Measurements from ENCODE around the gene PRKAR2B. TPM values are rescaled to one million over a fixed set of nuclear protein-coding genes. Genes with fewer than 3 reads are reported as not detected.

Gene PRKAR2B
- total and polyA plus RNA-seq, 12 donors = 30.4 to 212 (median 82.9) TPM

GRCh38 chr7:107100824-107101223 lies 56.3 kb downstream of the PRKAR2B start:
- Histone ChIP-seq H3K4me3 (no peak overlapping the region), H3K9me3 (replicated peaks in 1 of 3) (no peaks in the 10 kb centered on the region), H3K36me3 (replicated peaks in 1 of 2) (no peaks in the 10 kb centered on the region), H3K27me3 (no peaks in the 10 kb centered on the region), H3K27ac (no peak overlapping the region), H3K4me1 (replicated peaks in 1 of 2) (peaks cover 0 to 12% of the 10 kb centered on the region in 2 donors)
- DNase-seq = no peak
- intact Hi-C loops (cut with DNase I) = no loop called here
- 30 to 54% (median 50%) methylated on average over 1 of the region's 1 CpG for WGBS, 4 donors
- TF ChIP-seq, protein P1, sequence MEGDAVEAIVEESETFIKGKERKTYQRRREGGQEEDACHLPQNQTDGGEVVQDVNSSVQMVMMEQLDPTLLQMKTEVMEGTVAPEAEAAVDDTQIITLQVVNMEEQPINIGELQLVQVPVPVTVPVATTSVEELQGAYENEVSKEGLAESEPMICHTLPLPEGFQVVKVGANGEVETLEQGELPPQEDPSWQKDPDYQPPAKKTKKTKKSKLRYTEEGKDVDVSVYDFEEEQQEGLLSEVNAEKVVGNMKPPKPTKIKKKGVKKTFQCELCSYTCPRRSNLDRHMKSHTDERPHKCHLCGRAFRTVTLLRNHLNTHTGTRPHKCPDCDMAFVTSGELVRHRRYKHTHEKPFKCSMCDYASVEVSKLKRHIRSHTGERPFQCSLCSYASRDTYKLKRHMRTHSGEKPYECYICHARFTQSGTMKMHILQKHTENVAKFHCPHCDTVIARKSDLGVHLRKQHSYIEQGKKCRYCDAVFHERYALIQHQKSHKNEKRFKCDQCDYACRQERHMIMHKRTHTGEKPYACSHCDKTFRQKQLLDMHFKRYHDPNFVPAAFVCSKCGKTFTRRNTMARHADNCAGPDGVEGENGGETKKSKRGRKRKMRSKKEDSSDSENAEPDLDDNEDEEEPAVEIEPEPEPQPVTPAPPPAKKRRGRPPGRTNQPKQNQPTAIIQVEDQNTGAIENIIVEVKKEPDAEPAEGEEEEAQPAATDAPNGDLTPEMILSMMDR (IDR thresholded peaks at IDR 0.05) = no peak
- TF ChIP-seq POLR2A (IDR thresholded peaks at IDR 0.05) = no peak

DNA sequence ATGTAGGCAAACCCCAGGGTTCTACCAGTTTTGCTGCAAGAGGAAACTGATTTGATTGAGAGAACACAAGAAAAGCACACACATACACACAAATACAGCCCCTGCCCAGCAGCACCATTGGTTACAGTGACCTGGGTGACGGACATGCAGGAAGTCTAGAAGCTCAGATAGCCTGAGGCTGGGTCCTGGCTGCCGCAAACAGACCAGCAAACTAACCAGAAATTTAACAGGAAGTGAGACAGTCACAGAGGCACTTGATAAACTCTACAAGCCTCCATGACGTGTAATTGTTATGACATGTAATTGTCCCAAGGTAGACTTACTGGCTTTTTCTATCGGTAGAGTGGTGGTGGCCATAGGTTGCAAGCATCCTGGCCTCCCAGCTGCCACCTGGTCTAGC lies 58.9 kb downstream of the PRKAR2B start:
- TF ChIP-seq POLR2A (IDR thresholded peaks at IDR 0.05) = no peak
- TF ChIP-seq, protein P1 (IDR thresholded peaks at IDR 0.05) = no peak
- Histone ChIP-seq H3K27me3 (no peaks in the 10 kb centered on the region), H3K4me3 (no peak overlapping the region), H3K9me3 (replicated peaks in 1 of 3) (no peaks in the 10 kb centered on the region), H3K4me1 (replicated peaks in 1 of 2) (peaks cover 0 to 14% of the 10 kb centered on the region in 2 donors), H3K36me3 (replicated peaks in 1 of 2) (no peaks in the 10 kb centered on the region), H3K27ac (no peak overlapping the region)
- 64 to 73% (median 70%) methylated on average over 2 to 4 of the region's 4 CpGs for WGBS, 4 donors
- intact Hi-C loops (cut with DNase I) = no loop called here
- DNase-seq = peak in 1 of 7 donors; percentile 68

- DNase-seq = no peak
- intact Hi-C loops (cut with DNase I) = no loop called here
- no peaks in the 10 kb centered on the region for H3K9me3 ChIP-seq (replicated peaks in 1 of 3)
- H3K27ac ChIP-seq = no peak overlapping the region
- no peaks in the 10 kb centered on the region for H3K27me3 ChIP-seq
- H3K36me3 ChIP-seq (replicated peaks in 1 of 2) = no peaks in the 10 kb centered on the region
- TF ChIP-seq, protein P1 (IDR thresholded peaks at IDR 0.05) = no peak
- no peak for TF ChIP-seq POLR2A (IDR thresholded peaks at IDR 0.05)
- H3K4me1 ChIP-seq (replicated peaks in 1 of 2) = peaks cover 0 to 21% of the 10 kb centered on the region in 2 donors
- 89 to 97% (median 95%) methylated on average over 4 of the region's 4 CpGs for WGBS, 4 donors
- no peak overlapping the region for H3K4me3 ChIP-seq
Observed at GRCh38 chr7:107104801-107105200, 60.3 kb downstream of the PRKAR2B start.

GRCh38 chr7:107105591-107106245 lies 61.2 kb downstream of the PRKAR2B start:
- no peak overlapping the region for H3K4me3 ChIP-seq
- TF ChIP-seq, protein P1 (IDR thresholded peaks at IDR 0.05) = no peak
- no peak for TF ChIP-seq POLR2A (IDR thresholded peaks at IDR 0.05)
- no peaks in the 10 kb centered on the region for H3K36me3 ChIP-seq (replicated peaks in 1 of 2)
- 69 to 87% (median 85%) methylated on average over 4 of the region's 4 CpGs for WGBS, 4 donors
- H3K27me3 ChIP-seq = no peaks in the 10 kb centered on the region
- no peaks in the 10 kb centered on the region for H3K9me3 ChIP-seq (replicated peaks in 1 of 3)
- H3K4me1 ChIP-seq (replicated peaks in 1 of 2) = peaks cover 0 to 13% of the 10 kb centered on the region in 2 donors
- no peak for DNase-seq
- H3K27ac ChIP-seq = no peak overlapping the region
- intact Hi-C loops (cut with DNase I) = no loop called here
